Natural killer cell (primary cell): ENCODE data around the gene PPOX. TPM values are rescaled to one million over a fixed set of nuclear protein-coding genes. Genes with fewer than 3 reads are reported as not detected.

Experiments used
- ATAC-seq, 3 donors: fragments of 150-1000 bp in 2 of 3; fragments of 200-7000 bp in 1 of 3; cut with Tn5 transposase; 1 replicate in 1 of 3; 2 replicates in 2 of 3; pipeline ENCODE4 v1.10.0; 2021; ENCODE audit warnings: mild to moderate bottlenecking in 2 of 3, moderate library complexity in 2 of 3
- DNase-seq, 2 donors: peaks; one replicate each; pipeline versions ENCODE4 v3.0.0 to v3.0.0-alpha.2; 2013 to 2021; ENCODE audit warnings: mixed read lengths in 1 of 2
- H3K27ac ChIP-seq: one replicate; pipeline ENCODE4 v1.5.1; 2013; ENCODE audit warnings: mild to moderate bottlenecking, low read length
- H3K27me3 ChIP-seq: one replicate; pipeline ENCODE4 v1.6.1; 2013; ENCODE audit warnings: low read length; ENCODE audit not compliant: control insufficient read depth, insufficient read depth
- H3K36me3 ChIP-seq: one replicate; pipeline ENCODE4 v1.6.1; 2013; ENCODE audit warnings: low read length; ENCODE audit not compliant: control insufficient read depth, insufficient read depth
- H3K4me1 ChIP-seq: one replicate; pipeline ENCODE4 v1.6.1; 2013; ENCODE audit warnings: low read length; ENCODE audit not compliant: control insufficient read depth, insufficient read depth
- H3K4me3 ChIP-seq: one replicate; pipeline ENCODE4 v1.5.1; 2013; ENCODE audit warnings: low read length
- H3K9me3 ChIP-seq: one replicate; pipeline ENCODE4 v1.6.1; 2013; ENCODE audit warnings: low read length; ENCODE audit not compliant: control insufficient read depth, insufficient read depth
- H3K27ac Mint-ChIP-seq, 2 donors: one replicate each; pipeline ENCODE4 v1.8.0; 2022; ENCODE audit warnings: mild to moderate bottlenecking in 2 of 2, mixed read lengths in 2 of 2, moderate library complexity in 1 of 2
- H3K27me3 Mint-ChIP-seq, 2 donors: one replicate each; pipeline ENCODE4 v1.8.0; 2022; ENCODE audit warnings: low read depth in 2 of 2, mixed read lengths in 2 of 2
- H3K36me3 Mint-ChIP-seq: one replicate; pipeline ENCODE4 v1.8.0; 2022; ENCODE audit warnings: mixed read lengths
- H3K4me1 Mint-ChIP-seq, 2 donors: one replicate each; pipeline ENCODE4 v1.8.0; 2022; ENCODE audit warnings: mixed read lengths in 2 of 2
- H3K4me3 Mint-ChIP-seq: one replicate; pipeline ENCODE4 v1.8.0; 2022; ENCODE audit warnings: mild to moderate bottlenecking, moderate library complexity, mixed read lengths
- H3K9me3 Mint-ChIP-seq, 2 donors: one replicate each; pipeline ENCODE4 v1.8.0; 2022; ENCODE audit warnings: mixed read lengths in 2 of 2
- CTCF ChIP-seq: fragments of 200-600 bp; IDR thresholded peaks from one replicate; pipeline ENCODE4 v1.8.0; 2022; ENCODE audit warnings: antibody characterized with exemption
- WGBS: methylation state at CpG from one replicate; pipeline ENCODE4 v1.1.7; 2013; ENCODE audit warnings: missing lambda C conversion rate; ENCODE audit not compliant: insufficient coverage; 5-methylcytosine and 5-hydroxymethylcytosine counted together
- intact Hi-C: fragments of 100-400 bp; cut with micrococcal nuclease; formaldehyde crosslinking; loops from one replicate; pipeline ENCODE4 v1.14.2; 2022
- total RNA-seq, 4 donors: library from RNA; stranded (reverse); fragments of 120-200 nt in 1 of 4; gene quantifications; one replicate each; pipeline versions ENCODE4 v1.2.3 to v1.2.4, GENCODE V29; 2013 to 2022

PPOX gene
- total RNA-seq, 3 donors from 2014 or later (not counting 1 experiment from before 2014, with no cell fraction given), result 45.5 to 66.3 (median 57.4) TPM

- H3K27me3 ChIP-seq, result no peaks in the 10 kb centered on the region
- H3K27ac ChIP-seq, result no peak overlapping the region
- peaks cover 16% of the 10 kb centered on the region for H3K36me3 ChIP-seq
- H3K4me1 ChIP-seq, result peaks cover 45% of the 10 kb centered on the region
- DNase-seq (no peak), ATAC-seq (no peak)
- H3K9me3 ChIP-seq, result no peaks in the 10 kb centered on the region
- H3K4me3 ChIP-seq, result no peak overlapping the region
- no peak for TF ChIP-seq CTCF
- Mint-ChIP-seq H3K4me3 (peak overlapping the region; percentile 55), H3K27ac (peak overlapping the region; percentile 97 to 98), H3K4me1 (peaks cover 49 to 75% of the 10 kb centered on the region in 2 donors), H3K27me3 (no peaks in the 10 kb centered on the region), H3K9me3 (no peaks in the 10 kb centered on the region), H3K36me3 (peaks cover 5% of the 10 kb centered on the region)
- WGBS, result 94% methylated on average over 8 of the region's 10 CpGs
- intact Hi-C loops, result no loop called here
Observed at GRCh38 chr1:161162806-161163205, 3.4 kb upstream of the PPOX start.

- H3K4me3 Mint-ChIP-seq, result peak overlapping the region; percentile 10
- H3K36me3 Mint-ChIP-seq, result no peaks in the 10 kb centered on the region
- H3K4me3 ChIP-seq, result no peak overlapping the region
- 94% methylated on average over 4 of the region's 5 CpGs for WGBS
- peak overlapping the region; percentile 97 to 98 for H3K27ac Mint-ChIP-seq
- H3K27me3 Mint-ChIP-seq, result no peaks in the 10 kb centered on the region
- no peaks in the 10 kb centered on the region for H3K27me3 ChIP-seq
- ATAC-seq (no peak), DNase-seq (no peak)
- no peaks in the 10 kb centered on the region for H3K9me3 ChIP-seq
- H3K36me3 ChIP-seq, result peaks cover 10% of the 10 kb centered on the region
- no peak overlapping the region for H3K27ac ChIP-seq
- intact Hi-C loops, result no loop called here
- H3K4me1 ChIP-seq, result peaks cover 44% of the 10 kb centered on the region
- no peaks in the 10 kb centered on the region for H3K9me3 Mint-ChIP-seq
- peaks cover 46 to 71% of the 10 kb centered on the region in 2 donors for H3K4me1 Mint-ChIP-seq
- TF ChIP-seq CTCF, result no peak
Observed at GRCh38 chr1:161163793-161164192, 2.4 kb upstream of the PPOX start.

- Mint-ChIP-seq H3K27me3 (no peaks in the 10 kb centered on the region), H3K36me3 (no peaks in the 10 kb centered on the region), H3K27ac (peak overlapping the region; percentile 97 to 98), H3K9me3 (no peaks in the 10 kb centered on the region), H3K4me3 (peak overlapping the region; percentile 72), H3K4me1 (peaks cover 33 to 58% of the 10 kb centered on the region in 2 donors)
- Histone ChIP-seq H3K27me3 (no peaks in the 10 kb centered on the region), H3K36me3 (peaks cover 17% of the 10 kb centered on the region), H3K27ac (peak overlapping the region; percentile 89), H3K9me3 (no peaks in the 10 kb centered on the region), H3K4me1 (peaks cover 34% of the 10 kb centered on the region), H3K4me3 (peak overlapping the region; percentile 69)
- no peak for TF ChIP-seq CTCF
- intact Hi-C loops, result loop anchor here (5.0 kb wide), 1 partner anchor 37 kb away; the partner anchor contains the start of gene NDUFS2
- DNase-seq (no peak), ATAC-seq (no peak)
- WGBS, result 93% methylated on average over 11 of the region's 14 CpGs
Observed at GRCh38 chr1:161164901-161165610, 1.2 kb upstream of the PPOX start.
